Panc1 (cell line): ENCODE measurements around the gene COL28A1. TPM values are rescaled to one million over a fixed set of nuclear protein-coding genes. Genes with fewer than 3 reads are reported as not detected.

Experiments
- ATAC-seq: fragments of 200-7000 bp; cut with Tn5 transposase; 2 replicates; pipeline ENCODE4 v1.9.1; 2020; ENCODE audit warnings: mild to moderate bottlenecking, moderate library complexity
- BruUV-seq: library from RNA; stranded (reverse); fragments of 400-500 nt; replicated peaks from 2 replicates; lab custom pipeline; 2021; lab: Mats Ljungman, UMichigan
- CTCF ChIA-PET: fragments of 300-600 bp; sonication (Branson Sonifier 250); formaldehyde crosslinking; loops from one replicate; lab custom pipeline; 2022; ENCODE audit warnings: antibody characterized with exemption; lab: Charles Lee
- POLR2A ChIA-PET: fragments of 300-600 bp; sonication (Branson Sonifier 250); formaldehyde crosslinking; loops from one replicate; lab custom pipeline; 2022; ENCODE audit warnings: antibody characterized with exemption; lab: Charles Lee
- DNase-seq: peaks from one replicate; pipeline ENCODE4 v3.0.0-alpha.2; 2010; ENCODE audit warnings: low read depth, low spot score
- H3K27ac ChIP-seq: 2 replicates; pipeline ENCODE4 v1.5.1; 2011; ENCODE audit warnings: mild to moderate bottlenecking, low read length, inconsistent platforms
- H3K27me3 ChIP-seq: fragments of 200-500 bp; sonication (Bioruptor generic); 2 replicates; pipeline ENCODE4 v1.6.0; 2014; ENCODE audit warnings: low read length, inconsistent platforms; ENCODE audit not compliant: control insufficient read depth, insufficient read depth
- H3K36me3 ChIP-seq: fragments of 200-500 bp; sonication (Bioruptor generic); 2 replicates; pipeline ENCODE4 v1.5.1; 2014; ENCODE audit warnings: inconsistent platforms, mild to moderate bottlenecking, low read length, moderate library complexity; ENCODE audit not compliant: control insufficient read depth, insufficient read depth
- H3K4me1 ChIP-seq: 2 replicates; pipeline ENCODE4 v1.5.1; 2011; ENCODE audit warnings: inconsistent platforms, mild to moderate bottlenecking, low read length, moderate library complexity; ENCODE audit not compliant: control insufficient read depth, insufficient read depth
- H3K4me3 ChIP-seq, 2 experiments: 2 replicates each; pipeline ENCODE4 v1.5.1; 2011 to 2012; ENCODE audit warnings: low read depth in 2 of 2, low read length in 2 of 2, mild to moderate bottlenecking in 2 of 2, inconsistent platforms in 1 of 2, moderate library complexity in 1 of 2
- H3K9me3 ChIP-seq: fragments of 200-500 bp; sonication (Bioruptor generic); 2 replicates; pipeline ENCODE4 v1.5.1; 2014; ENCODE audit warnings: low read depth, mild to moderate bottlenecking, inconsistent platforms, low read length, moderate library complexity; ENCODE audit not compliant: control insufficient read depth, insufficient read depth
- CTCF ChIP-seq: fragments of 450-650 bp; IDR thresholded peaks from 2 replicates; pipeline ENCODE4 v1.5.1; 2017; ENCODE audit warnings: mild to moderate bottlenecking
- POLR2AphosphoS5 ChIP-seq: IDR thresholded peaks from 2 replicates; pipeline ENCODE4 v1.6.1; 2012; ENCODE audit warnings: mild to moderate bottlenecking, low read depth, low read length, moderate library complexity
- REST ChIP-seq, 2 experiments: IDR thresholded peaks; 2 replicates each; pipeline ENCODE4 v1.6.1; 2011 to 2012; ENCODE audit warnings: low read depth in 2 of 2, control low read depth in 1 of 2, low read length in 1 of 2, mild to moderate bottlenecking in 1 of 2, moderate library complexity in 1 of 2; ENCODE audit not compliant: insufficient read depth in 1 of 2
- SIN3A ChIP-seq: IDR thresholded peaks from 2 replicates; pipeline ENCODE4 v1.6.1; 2012; ENCODE audit warnings: low read depth, mild to moderate bottlenecking, low read length, moderate library complexity, borderline replicate concordance; ENCODE audit not compliant: insufficient read depth
- TCF7L2 ChIP-seq: IDR thresholded peaks from 2 replicates; pipeline ENCODE4 v1.6.1; 2011; ENCODE audit warnings: mild to moderate bottlenecking, low read depth, low read length, inconsistent platforms
- in situ Hi-C: cut with HindIII; loops from 2 replicates; pipeline ENCODE4 v1.10.0; 2016; ENCODE audit warnings: low sequenced_read_pairs, low pct_unique_long_range_greater_than_20kb
- intact Hi-C: fragments of 100-400 bp; cut with micrococcal nuclease; formaldehyde crosslinking; loops from one replicate; pipeline ENCODE4 v1.10.0; 2022; ENCODE audit not compliant: unreplicated experiment
- total RNA-seq: library from RNA; stranded (reverse); gene quantifications from one replicate; pipeline ENCODE4 v1.2.1, GENCODE V29; 2021; ENCODE audit not compliant: unreplicated experiment

The COL28A1 gene
- total RNA-seq, 1 experiment from 2014 or later = not detected

GRCh38 chr7:7519528-7519927, 16.1 kb downstream of the COL28A1 start:
- H3K27me3 ChIP-seq = peaks cover 6% of the 10 kb centered on the region
- in situ Hi-C loops (no loop called here), intact Hi-C loops (no loop called here)
- BruUV-seq = no TSS peak
- no peaks in the 10 kb centered on the region for H3K4me1 ChIP-seq
- ATAC-seq (no peak), DNase-seq (no peak)
- H3K27ac ChIP-seq = no peak overlapping the region
- POLR2A ChIA-PET = no interaction called here
- H3K36me3 ChIP-seq = no peaks in the 10 kb centered on the region
- TF ChIP-seq CTCF (no peak), TCF7L2 (no peak), REST (IDR thresholded peaks at IDR 0.05; ENCODE audit: insufficient read depth in 1 of 2, low read depth in 2 of 2, low read length in 1 of 2) (no peak)
- no peak overlapping the region for H3K4me3 ChIP-seq
- H3K9me3 ChIP-seq = no peaks in the 10 kb centered on the region
- CTCF ChIA-PET = no interaction called here

- Histone ChIP-seq H3K27ac (no peak overlapping the region), H3K36me3 (no peaks in the 10 kb centered on the region), H3K4me3 (no peak overlapping the region), H3K4me1 (no peaks in the 10 kb centered on the region), H3K27me3 (peaks cover 6% of the 10 kb centered on the region), H3K9me3 (no peaks in the 10 kb centered on the region)
- intact Hi-C loops = no loop called here
- CTCF ChIA-PET = no interaction called here
- no peak for TF ChIP-seq POLR2AphosphoS5
- TF ChIP-seq REST (IDR thresholded peaks at IDR 0.05; ENCODE audit: insufficient read depth in 1 of 2, low read depth in 2 of 2, low read length in 1 of 2) = no peak
- no peak for TF ChIP-seq SIN3A
- TF ChIP-seq CTCF = no peak
- TF ChIP-seq TCF7L2 = no peak
- in situ Hi-C loops = no loop called here
- DNase-seq (no peak), ATAC-seq (no peak)
- POLR2A ChIA-PET = no interaction called here
- no TSS peak for BruUV-seq
Measured at GRCh38 chr7:7519056-7519455, 16.6 kb downstream of the COL28A1 start.
